ENCODE results near the gene KLK3. TPM values are rescaled to one million over a fixed set of nuclear protein-coding genes. Genes with fewer than 3 reads are reported as not detected.

KLK3 gene
- total RNA-seq, 1 donor from 2014 or later: not detected

DNA sequence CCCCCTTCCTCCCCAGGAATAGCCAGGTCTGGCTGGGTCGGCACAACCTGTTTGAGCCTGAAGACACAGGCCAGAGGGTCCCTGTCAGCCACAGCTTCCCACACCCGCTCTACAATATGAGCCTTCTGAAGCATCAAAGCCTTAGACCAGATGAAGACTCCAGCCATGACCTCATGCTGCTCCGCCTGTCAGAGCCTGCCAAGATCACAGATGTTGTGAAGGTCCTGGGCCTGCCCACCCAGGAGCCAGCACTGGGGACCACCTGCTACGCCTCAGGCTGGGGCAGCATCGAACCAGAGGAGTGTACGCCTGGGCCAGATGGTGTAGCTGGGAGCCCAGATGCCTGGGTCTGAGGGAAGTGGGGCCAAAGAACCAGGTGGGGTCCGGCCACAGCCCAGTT lies 21.7 kb downstream of the KLK3 start:
- no peaks in the 10 kb centered on the region for H3K9me3 Mint-ChIP-seq (ENCODE audit: low read depth)
- TF ChIP-seq, protein P1, sequence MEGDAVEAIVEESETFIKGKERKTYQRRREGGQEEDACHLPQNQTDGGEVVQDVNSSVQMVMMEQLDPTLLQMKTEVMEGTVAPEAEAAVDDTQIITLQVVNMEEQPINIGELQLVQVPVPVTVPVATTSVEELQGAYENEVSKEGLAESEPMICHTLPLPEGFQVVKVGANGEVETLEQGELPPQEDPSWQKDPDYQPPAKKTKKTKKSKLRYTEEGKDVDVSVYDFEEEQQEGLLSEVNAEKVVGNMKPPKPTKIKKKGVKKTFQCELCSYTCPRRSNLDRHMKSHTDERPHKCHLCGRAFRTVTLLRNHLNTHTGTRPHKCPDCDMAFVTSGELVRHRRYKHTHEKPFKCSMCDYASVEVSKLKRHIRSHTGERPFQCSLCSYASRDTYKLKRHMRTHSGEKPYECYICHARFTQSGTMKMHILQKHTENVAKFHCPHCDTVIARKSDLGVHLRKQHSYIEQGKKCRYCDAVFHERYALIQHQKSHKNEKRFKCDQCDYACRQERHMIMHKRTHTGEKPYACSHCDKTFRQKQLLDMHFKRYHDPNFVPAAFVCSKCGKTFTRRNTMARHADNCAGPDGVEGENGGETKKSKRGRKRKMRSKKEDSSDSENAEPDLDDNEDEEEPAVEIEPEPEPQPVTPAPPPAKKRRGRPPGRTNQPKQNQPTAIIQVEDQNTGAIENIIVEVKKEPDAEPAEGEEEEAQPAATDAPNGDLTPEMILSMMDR (IDR thresholded peaks at IDR 0.05; ENCODE audit: unreplicated experiment): no peak
- H3K27me3 Mint-ChIP-seq: peaks cover 37% of the 10 kb centered on the region

DNA sequence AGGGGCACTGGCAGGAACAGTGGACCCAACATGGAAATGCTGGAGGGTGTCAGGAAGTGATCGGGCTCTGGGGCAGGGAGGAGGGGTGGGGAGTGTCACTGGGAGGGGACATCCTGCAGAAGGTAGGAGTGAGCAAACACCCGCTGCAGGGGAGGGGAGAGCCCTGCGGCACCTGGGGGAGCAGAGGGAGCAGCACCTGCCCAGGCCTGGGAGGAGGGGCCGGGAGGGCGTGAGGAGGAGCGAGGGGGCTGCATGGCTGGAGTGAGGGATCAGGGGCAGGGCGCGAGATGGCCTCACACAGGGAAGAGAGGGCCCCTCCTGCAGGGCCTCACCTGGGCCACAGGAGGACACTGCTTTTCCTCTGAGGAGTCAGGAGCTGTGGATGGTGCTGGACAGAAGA lies 22.6 kb downstream of the KLK3 start:
- no peak for DNase-seq (ENCODE audit: low spot score, unreplicated experiment)
- TF ChIP-seq, protein P1 (IDR thresholded peaks at IDR 0.05; ENCODE audit: unreplicated experiment): no peak
- peaks cover 3% of the 10 kb centered on the region for H3K4me1 Mint-ChIP-seq (ENCODE audit: low read depth)
- no peak overlapping the region for H3K4me3 Mint-ChIP-seq (ENCODE audit: low read depth)
- no peaks in the 10 kb centered on the region for H3K9me3 Mint-ChIP-seq (ENCODE audit: low read depth)
- H3K27ac Mint-ChIP-seq: no peak overlapping the region
- H3K36me3 Mint-ChIP-seq (ENCODE audit: insufficient read depth): no peaks in the 10 kb centered on the region
- peaks cover 40% of the 10 kb centered on the region for H3K27me3 Mint-ChIP-seq

More for the DNA sequence above, 21.7 kb downstream of the KLK3 start:
- H3K36me3 Mint-ChIP-seq (ENCODE audit: insufficient read depth): no peaks in the 10 kb centered on the region
- no peak for DNase-seq (ENCODE audit: low spot score, unreplicated experiment)
- peaks cover 3% of the 10 kb centered on the region for H3K4me1 Mint-ChIP-seq (ENCODE audit: low read depth)
- H3K4me3 Mint-ChIP-seq (ENCODE audit: low read depth): no peak overlapping the region
- H3K27ac Mint-ChIP-seq: no peak overlapping the region

DNA sequence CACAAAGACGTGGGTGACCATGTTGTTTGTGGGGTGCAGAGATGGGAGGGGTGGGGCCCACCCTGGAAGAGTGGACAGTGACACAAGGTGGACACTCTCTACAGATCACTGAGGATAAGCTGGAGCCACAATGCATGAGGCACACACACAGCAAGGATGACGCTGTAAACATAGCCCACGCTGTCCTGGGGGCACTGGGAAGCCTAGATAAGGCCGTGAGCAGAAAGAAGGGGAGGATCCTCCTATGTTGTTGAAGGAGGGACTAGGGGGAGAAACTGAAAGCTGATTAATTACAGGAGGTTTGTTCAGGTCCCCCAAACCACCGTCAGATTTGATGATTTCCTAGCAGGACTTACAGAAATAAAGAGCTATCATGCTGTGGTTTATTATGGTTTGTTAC lies 24.1 kb downstream of the KLK3 start:
- Mint-ChIP-seq H3K36me3 (ENCODE audit: insufficient read depth) (no peaks in the 10 kb centered on the region), H3K27ac (no peak overlapping the region), H3K27me3 (peaks cover 46% of the 10 kb centered on the region), H3K9me3 (ENCODE audit: low read depth) (no peaks in the 10 kb centered on the region), H3K4me1 (ENCODE audit: low read depth) (peaks cover 3% of the 10 kb centered on the region), H3K4me3 (ENCODE audit: low read depth) (no peak overlapping the region)
- DNase-seq (ENCODE audit: low spot score, unreplicated experiment): no peak
- TF ChIP-seq, protein P1 (IDR thresholded peaks at IDR 0.05; ENCODE audit: unreplicated experiment): no peak

DNA sequence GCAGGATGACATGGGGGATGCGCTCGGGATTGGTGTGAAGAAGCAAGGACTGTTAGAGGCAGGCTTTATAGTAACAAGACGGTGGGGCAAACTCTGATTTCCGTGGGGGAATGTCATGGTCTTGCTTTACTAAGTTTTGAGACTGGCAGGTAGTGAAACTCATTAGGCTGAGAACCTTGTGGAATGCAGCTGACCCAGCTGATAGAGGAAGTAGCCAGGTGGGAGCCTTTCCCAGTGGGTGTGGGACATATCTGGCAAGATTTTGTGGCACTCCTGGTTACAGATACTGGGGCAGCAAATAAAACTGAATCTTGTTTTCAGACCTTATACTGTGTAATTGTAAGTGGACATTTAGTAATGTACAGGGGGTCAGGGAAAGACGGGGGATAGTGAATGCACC lies 25.5 kb downstream of the KLK3 start:
- peaks cover 58% of the 10 kb centered on the region for H3K27me3 Mint-ChIP-seq
- peaks cover 3% of the 10 kb centered on the region for H3K4me1 Mint-ChIP-seq (ENCODE audit: low read depth)
- TF ChIP-seq, protein P1 (IDR thresholded peaks at IDR 0.05; ENCODE audit: unreplicated experiment): no peak
- no peak overlapping the region for H3K4me3 Mint-ChIP-seq (ENCODE audit: low read depth)
- no peaks in the 10 kb centered on the region for H3K9me3 Mint-ChIP-seq (ENCODE audit: low read depth)
- DNase-seq (ENCODE audit: low spot score, unreplicated experiment): no peak
- no peak overlapping the region for H3K27ac Mint-ChIP-seq
- no peaks in the 10 kb centered on the region for H3K36me3 Mint-ChIP-seq (ENCODE audit: insufficient read depth)

DNA sequence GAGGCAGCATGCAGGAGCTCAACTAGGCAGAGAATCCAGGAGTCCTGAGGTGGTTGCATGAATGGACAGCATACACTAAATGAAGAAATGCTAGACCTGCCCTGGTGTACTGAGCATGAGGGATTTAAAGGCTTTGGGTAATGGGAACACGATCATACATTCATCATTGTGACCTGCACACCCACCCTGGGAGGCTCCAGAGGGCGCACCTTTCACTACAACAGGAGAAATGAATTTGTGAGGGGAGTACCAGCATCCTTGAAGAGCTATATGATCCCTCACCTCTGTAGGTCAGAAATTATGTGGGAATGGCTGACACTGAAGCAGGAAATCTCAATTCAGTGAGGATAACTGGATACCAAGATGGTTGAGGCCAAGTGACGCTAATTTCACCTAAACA lies 27.5 kb downstream of the KLK3 start:
- DNase-seq (ENCODE audit: low spot score, unreplicated experiment): no peak
- no peaks in the 10 kb centered on the region for H3K36me3 Mint-ChIP-seq (ENCODE audit: insufficient read depth)
- peaks cover 3% of the 10 kb centered on the region for H3K4me1 Mint-ChIP-seq (ENCODE audit: low read depth)
- TF ChIP-seq, protein P1 (IDR thresholded peaks at IDR 0.05; ENCODE audit: unreplicated experiment): no peak
- H3K27me3 Mint-ChIP-seq: peaks cover 76% of the 10 kb centered on the region
- H3K27ac Mint-ChIP-seq: no peak overlapping the region
- H3K4me3 Mint-ChIP-seq (ENCODE audit: low read depth): no peak overlapping the region
- no peaks in the 10 kb centered on the region for H3K9me3 Mint-ChIP-seq (ENCODE audit: low read depth)
